GM19438 (cell line): ENCODE measurements around the gene SH3YL1.

Source experiments
- ATAC-seq: cut with Tn5 transposase; IDR thresholded peaks from one replicate; pipeline ENCODE4 v1.9.1; 2021; ENCODE audit warnings: low read depth; ENCODE audit not compliant: unreplicated experiment

SH3YL1 gene

DNA sequence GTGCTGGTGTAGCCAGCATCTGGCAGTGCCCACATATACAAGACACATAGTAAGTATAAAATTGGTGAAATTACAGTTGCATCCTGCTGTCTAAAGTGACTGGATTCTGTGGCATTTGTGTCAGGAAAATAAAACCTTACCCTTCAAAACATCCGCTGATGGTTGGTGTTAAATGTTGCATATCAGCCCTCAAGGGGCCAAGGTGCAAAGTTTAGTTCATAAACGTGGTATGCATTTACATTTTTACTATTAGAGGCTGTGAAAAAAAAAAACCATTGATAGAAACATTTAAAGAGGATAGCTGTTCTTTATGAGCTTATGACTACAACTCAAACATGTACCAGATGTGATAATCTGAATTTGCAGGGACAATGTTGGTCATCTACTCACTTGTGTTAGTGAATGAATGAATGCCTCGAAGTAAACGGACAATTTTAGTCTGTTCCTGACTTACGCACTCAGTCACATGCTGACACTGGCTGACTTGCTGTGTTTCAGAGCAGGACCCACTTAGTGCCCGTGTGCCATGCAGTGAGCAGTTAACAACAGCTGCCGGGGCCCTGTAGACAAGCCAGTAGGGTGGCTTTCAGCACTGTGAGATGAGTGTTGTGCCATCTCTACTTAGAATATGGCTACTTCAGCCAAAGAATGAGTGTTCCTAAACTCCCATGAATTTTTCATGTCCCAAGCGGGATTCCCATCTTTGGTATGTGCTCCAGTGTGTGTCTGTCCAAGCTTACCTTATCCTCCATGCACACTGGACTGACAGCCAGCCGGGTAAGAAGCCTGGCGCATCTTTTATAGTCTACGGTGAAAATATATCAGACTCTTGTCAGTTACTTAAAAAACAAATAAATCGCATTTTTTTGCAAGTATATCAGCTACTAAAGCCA, 18.8 kb upstream of the SH3YL1 start:
- ATAC-seq: no peak

GRCh38 chr2:281381-281780, 17.5 kb upstream of the SH3YL1 start:
- ATAC-seq: no peak

- no peak for ATAC-seq
Measured at GRCh38 chr2:280650-281110, 16.8 kb upstream of the SH3YL1 start.

GRCh38 chr2:279956-280649, 16.3 kb upstream of the SH3YL1 start:
- ATAC-seq: no peak

- ATAC-seq: no peak
Measured at GRCh38 chr2:279366-279765, 15.5 kb upstream of the SH3YL1 start.

- no peak for ATAC-seq
Measured at GRCh38 chr2:278927-279320, 15.1 kb upstream of the SH3YL1 start.

DNA sequence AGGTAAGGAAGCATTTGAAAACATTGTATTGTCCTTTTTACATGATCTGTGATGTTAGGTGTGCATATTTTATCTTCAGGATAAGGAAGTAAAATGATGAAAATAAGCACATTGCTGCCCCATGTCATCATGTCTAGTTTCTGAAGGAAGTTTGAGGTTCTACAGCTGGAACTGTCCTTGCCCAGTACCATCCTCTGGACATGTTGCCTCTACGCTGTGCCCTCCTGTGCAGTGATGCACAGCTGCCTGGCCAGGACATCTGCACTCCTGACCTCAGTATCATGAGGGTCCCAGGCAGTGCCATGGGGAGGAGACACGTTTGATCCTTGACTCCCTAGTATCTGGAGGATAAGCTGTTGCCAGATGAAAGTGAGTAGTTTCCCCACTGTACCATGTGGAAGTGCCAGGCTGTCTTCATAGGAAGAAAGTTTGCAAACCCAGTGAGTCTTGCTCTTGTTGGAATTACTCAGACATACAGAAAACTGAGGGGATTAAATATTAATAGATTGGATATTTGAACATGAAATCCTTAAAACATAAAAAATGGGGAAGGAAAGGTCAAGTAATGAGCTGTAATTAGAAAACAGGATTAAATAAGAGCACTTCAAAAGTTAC, 14.6 kb upstream of the SH3YL1 start:
- ATAC-seq: no peak

DNA sequence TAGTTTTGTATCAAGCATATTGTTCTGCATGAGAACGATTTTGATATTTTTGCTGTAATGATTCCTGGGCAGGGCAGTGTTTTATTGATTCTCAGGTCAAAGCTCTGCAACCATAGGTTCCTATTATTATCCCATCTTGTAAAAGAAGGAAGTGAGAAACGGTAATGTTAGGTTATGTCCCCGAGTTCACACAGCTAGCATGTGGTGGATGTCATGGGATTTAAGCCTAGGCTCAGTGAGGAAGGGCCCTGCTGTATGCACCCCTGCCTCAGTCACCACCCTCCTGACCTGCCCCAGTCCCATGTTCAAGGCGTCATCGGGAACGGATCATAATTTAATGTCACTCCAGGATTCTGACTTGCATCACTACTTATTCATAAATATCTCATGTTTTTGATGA, 11.6 kb upstream of the SH3YL1 start:
- peak; percentile 94 for ATAC-seq

DNA sequence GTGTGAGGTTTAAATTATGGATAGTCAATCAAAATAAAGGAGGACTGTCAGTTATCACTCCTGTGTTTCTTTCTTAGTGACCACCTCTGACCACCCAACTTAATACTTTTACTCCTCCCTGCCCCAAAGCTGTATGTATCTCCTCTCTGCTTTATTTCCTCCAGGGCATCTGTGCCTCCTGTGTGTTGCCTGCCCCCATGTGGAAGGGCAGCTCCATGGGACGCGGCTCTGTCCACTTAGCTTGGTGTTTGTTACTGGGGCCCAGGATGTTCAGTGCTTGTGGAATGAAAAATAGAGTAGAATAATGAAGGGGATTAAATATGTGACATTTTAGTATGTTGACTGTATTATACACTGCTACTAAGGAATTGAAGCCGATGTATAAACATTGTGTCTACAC, 10.7 kb upstream of the SH3YL1 start:
- ATAC-seq: no peak

DNA sequence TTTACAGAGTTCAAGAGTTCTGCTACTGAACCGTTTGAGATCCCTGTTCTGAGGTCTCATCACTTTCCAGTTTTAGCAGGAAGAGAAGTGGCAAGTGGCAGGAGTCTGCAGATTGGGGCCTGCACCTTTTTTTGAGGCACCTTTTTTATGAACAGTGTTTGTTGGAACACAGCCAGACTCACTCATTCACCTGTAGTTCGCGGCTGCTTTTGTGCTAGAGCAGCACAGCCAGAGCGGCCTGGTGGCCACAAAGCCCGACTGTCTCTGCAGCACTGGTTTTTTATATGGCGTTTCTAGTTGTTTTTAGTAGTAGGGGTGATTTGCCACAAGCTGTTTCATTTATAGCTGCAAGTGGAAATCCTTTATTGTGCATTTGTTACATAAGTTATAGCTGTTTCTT, 9.5 kb upstream of the SH3YL1 start:
- no peak for ATAC-seq

DNA sequence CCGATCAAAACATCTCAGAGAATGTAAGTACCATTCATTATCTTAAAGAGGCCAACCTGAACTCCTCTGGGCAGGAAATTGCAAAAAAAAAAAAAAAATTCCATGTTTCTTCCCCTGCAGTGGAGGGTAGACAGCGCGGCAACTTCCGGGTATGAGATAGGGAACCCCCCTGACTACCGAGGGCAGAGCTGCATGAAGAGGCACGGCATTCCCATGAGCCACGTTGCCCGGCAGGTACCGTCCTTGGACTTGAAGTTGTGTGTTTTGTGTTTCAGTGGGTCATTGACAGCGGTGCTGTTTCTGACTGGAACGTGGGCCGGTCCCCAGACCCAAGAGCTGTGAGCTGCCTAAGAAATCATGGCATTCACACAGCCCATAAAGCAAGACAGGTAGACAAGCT, 8.1 kb upstream of the SH3YL1 start:
- no peak for ATAC-seq

DNA sequence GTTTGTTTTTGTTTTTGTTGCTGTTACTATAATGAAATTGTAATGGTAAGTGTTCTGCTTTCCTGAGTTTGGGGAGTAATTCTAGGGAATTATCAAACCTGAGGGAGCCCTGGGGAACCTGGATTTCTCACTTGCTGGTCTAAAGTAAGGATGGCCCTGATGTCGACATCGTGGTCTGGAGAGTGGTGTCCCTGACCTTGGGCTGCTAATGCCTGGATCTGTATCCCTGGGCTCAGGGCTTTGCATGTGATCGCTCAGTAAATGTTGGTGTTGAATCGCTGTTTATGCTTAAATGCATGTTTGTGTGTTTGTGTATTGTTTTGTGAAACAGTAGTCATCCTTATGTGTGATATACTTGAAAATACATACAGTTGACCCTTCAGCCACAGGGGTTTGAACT, 7.0 kb upstream of the SH3YL1 start:
- no peak for ATAC-seq

GRCh38 chr2:269356-270030, 5.7 kb upstream of the SH3YL1 start:
- no peak for ATAC-seq

- no peak for ATAC-seq
Measured at GRCh38 chr2:268323-268722, 4.5 kb upstream of the SH3YL1 start.

- ATAC-seq: peak; percentile 78
Measured at GRCh38 chr2:264493-265468, 949 bp upstream of the SH3YL1 start, which contains the start of gene ACP1. Gene ACP1, plus strand, starts transcription at chr2:264947. Its CDS starts 18 bp downstream, at chr2:264965.

DNA sequence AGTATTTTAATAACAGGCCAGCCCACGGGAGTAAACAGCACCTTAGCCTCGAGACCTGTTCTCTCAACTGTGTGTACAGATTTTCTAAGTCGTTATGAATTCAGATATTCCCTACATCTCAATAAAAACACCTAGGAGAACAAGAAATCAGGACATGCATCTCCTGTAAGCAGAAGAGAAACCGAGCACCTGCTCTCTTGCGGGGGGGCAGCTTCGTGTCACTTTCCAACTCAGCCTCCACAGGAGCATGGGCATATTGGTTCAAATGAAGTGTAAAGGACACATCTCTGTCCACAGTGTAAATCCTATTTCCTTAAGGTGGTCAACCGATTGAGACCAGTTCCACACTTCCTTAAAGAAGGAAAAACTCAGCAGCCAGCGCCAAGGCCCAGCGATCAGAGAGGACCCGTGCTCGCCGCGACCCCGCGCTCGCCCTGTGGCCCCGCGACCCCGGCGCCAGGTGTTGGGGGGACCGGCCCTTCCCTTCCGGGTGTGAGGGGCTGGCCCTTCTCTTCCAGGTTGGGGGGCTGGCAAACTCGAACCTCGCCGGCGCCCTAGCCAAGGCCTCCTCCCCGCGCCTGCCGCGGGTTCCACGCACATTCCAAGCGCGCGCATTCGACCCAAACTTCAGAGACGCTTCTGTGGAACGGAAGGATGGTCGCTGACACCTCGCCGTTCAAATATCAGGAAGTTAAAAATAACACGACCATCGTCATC, 652 bp downstream of the SH3YL1 start:
- ATAC-seq: no peak

DNA sequence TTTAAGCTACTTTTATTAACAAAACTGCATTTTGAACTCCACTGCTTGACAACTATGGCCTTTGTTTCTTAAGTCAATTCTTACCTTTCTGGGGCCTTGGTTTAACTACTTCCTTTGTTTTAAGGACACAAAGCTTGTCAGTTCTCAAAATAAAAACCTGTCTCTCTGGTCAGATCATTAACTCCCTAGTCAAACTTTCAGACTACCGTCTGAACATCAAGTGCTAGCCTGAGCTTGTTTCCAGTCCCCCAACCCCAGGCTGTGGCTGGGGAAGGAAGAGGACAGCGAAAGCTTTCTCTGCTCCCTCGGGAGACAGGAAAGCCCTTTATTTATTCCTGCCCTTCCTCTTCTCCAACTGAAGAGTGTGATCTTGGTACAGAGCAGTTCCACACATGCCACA, 1.7 kb downstream of the SH3YL1 start:
- ATAC-seq: no peak

- no peak for ATAC-seq
Measured at GRCh38 chr2:260507-261161, 3.2 kb downstream of the SH3YL1 start.
